GM19467 (cell line): ENCODE measurements around the gene CNDP1.
"Not testable (repeated sequence)": the region's sequence is repeated elsewhere in the genome, so short reads cannot be mapped to it uniquely, and the experiment has no call there.

Source experiments
- ATAC-seq: cut with Tn5 transposase; IDR thresholded peaks from one replicate; pipeline ENCODE4 v1.9.1; 2021; ENCODE audit warnings: mild to moderate bottlenecking, moderate library complexity; ENCODE audit not compliant: unreplicated experiment

CNDP1 gene

GRCh38 chr18:74534150-74534969 lies at the start of gene CNDP1:
CNDP1 (plus strand) TSS chr18:74534500; CDS start chr18:74534668, 168 bp downstream.
- no peak for ATAC-seq

GRCh38 chr18:74486119-74486849 lies 48.0 kb upstream of the CNDP1 start:
- ATAC-seq, result no peak

DNA sequence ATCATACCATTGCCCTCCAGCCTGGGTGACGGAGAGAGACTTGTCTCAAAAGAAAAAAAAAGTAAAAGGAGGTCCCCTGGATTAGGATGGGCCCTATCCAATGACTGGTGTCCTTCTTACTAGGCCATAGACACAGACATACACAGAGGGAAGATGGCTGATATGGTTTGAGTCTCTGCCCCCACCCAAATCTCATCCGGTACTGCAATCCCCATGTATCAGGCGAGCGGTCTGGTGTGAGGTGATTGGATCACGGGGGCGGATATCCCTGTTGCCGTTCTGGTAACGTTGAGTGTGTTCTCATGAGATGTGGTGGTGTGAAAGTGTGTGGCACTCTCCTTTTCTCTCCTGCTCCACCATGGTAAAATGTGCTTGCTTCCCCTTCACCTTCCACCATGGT lies 45.9 kb upstream of the CNDP1 start:
- ATAC-seq, result no peak

DNA sequence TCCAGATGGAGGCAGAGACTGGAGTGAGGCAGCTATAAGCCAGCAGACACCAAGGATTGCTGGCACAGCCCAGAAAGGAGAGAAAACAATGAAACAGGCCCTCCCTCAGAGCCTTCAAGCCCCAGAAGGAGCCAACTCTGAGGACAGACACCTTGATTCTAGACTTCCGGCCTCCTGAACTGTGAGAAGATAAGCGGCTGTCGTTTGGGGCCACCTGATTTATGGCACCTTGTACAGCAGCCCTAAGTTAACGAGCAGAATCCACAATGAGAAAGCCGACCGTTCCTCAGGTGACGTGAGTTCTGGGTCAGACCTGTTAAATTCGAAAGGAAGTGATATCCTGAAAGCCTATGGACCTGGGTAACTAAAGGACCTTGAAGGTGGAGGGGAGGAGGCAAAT lies 45.4 kb upstream of the CNDP1 start:
- ATAC-seq, result no peak

DNA sequence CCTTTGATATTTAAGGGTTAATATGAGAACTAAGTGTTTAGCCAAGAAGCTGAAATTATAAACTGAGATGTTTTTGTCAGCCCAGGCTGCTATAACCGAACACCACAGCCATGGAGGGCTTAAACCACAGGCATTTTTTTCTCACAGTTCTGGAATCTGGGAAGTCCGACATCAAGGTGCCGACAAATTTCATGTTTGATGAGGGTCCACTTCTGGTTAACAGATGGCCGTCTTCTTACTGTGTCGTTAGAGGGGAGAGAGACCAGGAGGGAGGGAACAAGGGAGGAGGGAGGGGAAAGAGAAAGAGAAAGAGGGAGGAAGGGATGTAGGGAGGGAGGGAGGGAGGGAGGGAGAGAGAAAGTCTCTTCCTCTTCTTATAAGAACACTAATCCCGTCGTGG lies 44.6 kb upstream of the CNDP1 start:
- no peak for ATAC-seq

- no peak for ATAC-seq
These were observed 42.0 kb upstream of the CNDP1 start for GRCh38 chr18:74492259-74492658.

DNA sequence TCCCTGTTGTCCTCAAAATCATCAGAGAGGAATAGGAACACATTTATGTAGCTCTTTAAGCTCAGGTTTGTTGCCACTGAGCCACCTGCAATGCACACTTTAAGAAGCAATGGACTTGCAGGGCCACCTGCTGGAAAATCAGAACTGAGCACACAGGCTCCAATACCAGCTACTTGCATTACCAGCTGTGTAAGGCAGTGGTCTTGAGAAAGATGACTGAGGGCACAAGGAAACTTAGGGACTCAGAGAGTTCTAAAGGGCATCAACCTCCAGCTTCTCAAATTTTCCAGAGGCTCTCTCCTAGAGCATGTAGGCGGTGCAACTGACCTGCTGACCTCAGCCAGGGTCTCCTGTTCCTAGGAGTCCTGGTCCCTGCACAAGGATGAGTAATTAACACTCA lies 40.6 kb upstream of the CNDP1 start:
- no peak for ATAC-seq

GRCh38 chr18:74494514-74494913 lies 39.8 kb upstream of the CNDP1 start:
- no peak for ATAC-seq

GRCh38 chr18:74495581-74496507 lies 38.5 kb upstream of the CNDP1 start, which contains the start of gene CNDP2:
CNDP2 (plus strand) TSS chr18:74496363; CDS start chr18:74499974, 3,611 bp downstream.
- ATAC-seq, result peak; percentile 61

DNA sequence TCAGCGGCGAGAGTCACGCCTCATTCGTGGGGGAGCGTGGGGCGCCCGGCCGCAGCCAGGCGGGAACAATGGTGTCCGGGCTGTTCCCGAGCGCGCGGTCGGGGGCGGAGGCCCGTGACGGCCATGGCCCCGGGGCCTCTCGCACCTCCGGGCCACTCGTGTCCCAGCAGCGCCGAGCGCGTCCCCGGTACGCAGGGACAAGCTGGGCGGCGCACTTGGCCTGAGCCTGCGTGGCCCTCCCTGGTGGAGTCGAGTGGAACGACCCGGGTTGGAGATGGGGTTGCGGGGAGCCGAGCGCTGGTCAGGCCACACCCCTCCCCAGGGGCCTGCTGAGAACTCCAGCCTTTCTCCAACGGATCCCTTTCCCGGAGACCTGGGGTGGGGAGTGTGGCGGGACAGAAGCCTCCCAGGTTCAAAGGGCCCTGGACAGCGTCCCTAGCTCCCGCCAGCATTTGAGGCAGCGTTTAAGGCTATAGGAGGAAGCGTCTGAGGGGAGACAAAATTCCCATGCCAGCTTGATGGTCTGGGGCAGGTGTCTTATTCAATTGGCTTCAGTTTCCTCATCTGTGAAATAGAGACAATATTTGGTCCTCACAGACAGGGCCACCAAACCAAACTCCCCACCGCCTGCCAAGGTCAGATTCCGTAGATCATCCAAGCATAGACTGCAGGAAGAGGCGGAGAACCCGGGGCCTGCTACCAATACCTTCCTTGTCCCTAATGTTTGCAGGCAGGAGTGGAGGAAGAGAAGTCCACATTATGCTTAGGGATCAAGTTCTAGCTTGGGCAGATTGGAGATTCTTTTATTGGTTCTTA lies 37.6 kb upstream of the CNDP1 start:
- peak; percentile 17 for ATAC-seq

- no peak for ATAC-seq
These were observed 37.0 kb upstream of the CNDP1 start for GRCh38 chr18:74497324-74497676.

DNA sequence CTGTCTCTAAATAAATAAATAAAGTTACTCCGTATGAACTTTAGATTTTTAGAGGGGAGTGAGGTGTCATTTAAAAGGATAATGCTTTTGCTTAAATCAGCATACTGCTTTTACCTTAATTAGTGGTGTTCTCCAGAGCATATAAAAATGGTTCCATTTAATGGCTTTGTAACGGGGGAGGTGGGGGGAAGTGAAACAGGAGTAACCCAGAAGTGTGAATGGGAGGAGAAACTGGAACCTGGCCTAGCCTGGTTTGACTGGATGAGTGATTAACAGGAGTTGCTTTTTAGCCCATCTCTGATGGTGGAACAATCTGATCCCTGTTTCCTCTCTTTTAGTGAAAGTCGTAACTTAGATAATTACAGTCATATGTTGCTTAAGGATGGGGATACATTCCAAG lies 36.5 kb upstream of the CNDP1 start:
- no peak for ATAC-seq

- peak; percentile 32 for ATAC-seq
These were observed 35.3 kb upstream of the CNDP1 start for GRCh38 chr18:74498712-74499627.

- peak; percentile 38 for ATAC-seq
These were observed 34.7 kb upstream of the CNDP1 start for GRCh38 chr18:74499633-74500032.

- no peak for ATAC-seq
These were observed 33.9 kb upstream of the CNDP1 start for GRCh38 chr18:74500372-74500771.

GRCh38 chr18:74500774-74501173 lies 33.5 kb upstream of the CNDP1 start:
- ATAC-seq, result not testable (repeated sequence)

DNA sequence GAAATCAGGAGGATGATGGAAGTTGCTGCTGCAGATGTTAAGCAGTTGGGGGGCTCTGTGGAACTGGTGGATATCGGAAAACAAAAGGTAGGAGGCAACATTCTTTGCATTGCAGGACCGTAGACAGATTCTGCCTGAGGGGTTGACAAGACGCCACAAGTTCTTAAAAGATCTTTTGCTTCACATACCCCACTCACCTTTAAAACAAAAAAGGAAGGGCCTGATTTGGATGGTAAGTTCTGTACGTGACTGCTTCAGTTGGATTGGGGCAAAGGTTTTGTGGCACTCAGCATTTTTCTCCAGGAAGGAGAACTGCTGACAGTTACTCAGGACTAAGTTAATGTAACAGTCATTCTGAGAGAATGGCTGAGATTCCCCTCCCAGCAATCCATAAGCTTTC lies 32.9 kb upstream of the CNDP1 start:
- ATAC-seq, result no peak

DNA sequence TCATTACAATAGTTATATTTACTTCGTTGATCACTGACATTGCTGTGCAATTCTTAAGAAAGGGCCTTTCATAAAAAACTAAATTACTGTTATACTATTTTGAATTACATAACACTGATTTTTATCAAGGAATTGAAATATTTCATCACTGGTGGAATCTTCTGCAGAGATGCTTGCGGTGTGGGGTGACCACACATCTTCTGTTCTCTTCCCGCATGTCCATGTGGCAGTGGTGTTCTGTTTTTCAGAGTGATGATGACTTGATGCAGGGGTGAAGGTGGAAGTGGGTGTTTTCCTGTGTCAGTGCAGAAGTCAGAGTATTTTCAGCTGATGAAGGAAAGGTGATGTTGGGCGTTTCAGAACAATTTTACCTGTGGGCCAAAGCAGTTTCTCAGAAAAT lies 31.2 kb upstream of the CNDP1 start:
- no peak for ATAC-seq

DNA sequence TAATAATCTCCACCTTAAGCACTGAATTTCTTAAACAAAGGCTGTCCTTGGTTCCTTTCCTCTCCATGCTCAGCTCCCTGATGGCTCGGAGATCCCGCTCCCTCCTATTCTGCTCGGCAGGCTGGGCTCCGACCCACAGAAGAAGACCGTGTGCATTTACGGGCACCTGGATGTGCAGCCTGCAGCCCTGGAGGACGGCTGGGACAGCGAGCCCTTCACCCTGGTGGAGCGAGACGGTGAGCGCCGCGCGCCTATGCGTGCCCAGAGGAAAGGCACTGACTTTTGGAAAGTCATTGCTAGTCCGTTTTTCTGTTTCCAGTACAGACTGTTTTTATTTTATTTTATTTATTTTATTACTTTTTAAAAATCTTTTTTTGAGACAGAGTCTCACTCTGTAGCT lies 28.5 kb upstream of the CNDP1 start:
- no peak for ATAC-seq
